ENCODE results near the gene PAPOLA.

- TF ChIP-seq CTCF (IDR thresholded peaks at IDR 0.05; ENCODE audit: poor library complexity) (no peak), EZH2 (IDR thresholded peaks at IDR 0.05; ENCODE audit: borderline replicate concordance) (no peak), EZH2phosphoT487 (IDR thresholded peaks at IDR 0.05; ENCODE audit: low read depth, severe bottlenecking, unreplicated experiment) (no peak)
These were observed 76.4 kb downstream of the PAPOLA start for GRCh38 chr14:96578619-96579018.
